Trophoblast cell (in vitro differentiated cells and primary cell): ENCODE measurements around the gene MPI. TPM values are rescaled to one million over a fixed set of nuclear protein-coding genes. Genes with fewer than 3 reads are reported as not detected.

Experiments used
- DNase-seq, 2 donors: peaks; one replicate each; pipeline ENCODE4 v3.0.0-alpha.2; 2016
- H2AFZ ChIP-seq: 2 replicates; pipeline ENCODE4 v1.6.1; 2013; ENCODE audit warnings: low read length, moderate library complexity, mild to moderate bottlenecking; ENCODE audit not compliant: insufficient read depth, poor library complexity
- H2AK5ac ChIP-seq: 2 replicates; pipeline ENCODE4 v1.6.1; 2013; ENCODE audit warnings: mild to moderate bottlenecking, low read length
- H2BK120ac ChIP-seq: 2 replicates; pipeline ENCODE4 v1.6.1; 2013; ENCODE audit warnings: low read length, mild to moderate bottlenecking, moderate library complexity; ENCODE audit not compliant: insufficient read depth, poor library complexity
- H2BK12ac ChIP-seq: 2 replicates; pipeline ENCODE4 v1.6.1; 2013; ENCODE audit warnings: mild to moderate bottlenecking, low read length, moderate library complexity
- H2BK5ac ChIP-seq: 2 replicates; pipeline ENCODE4 v1.6.1; 2013; ENCODE audit warnings: low read length, low read depth, moderate library complexity, mild to moderate bottlenecking; ENCODE audit not compliant: poor library complexity
- H3K14ac ChIP-seq: 2 replicates; pipeline ENCODE4 v1.6.1; 2013; ENCODE audit warnings: mild to moderate bottlenecking, low read length
- H3K18ac ChIP-seq: 2 replicates; pipeline ENCODE4 v1.6.1; 2013; ENCODE audit warnings: mild to moderate bottlenecking, low read length
- H3K23ac ChIP-seq: 2 replicates; pipeline ENCODE4 v1.6.1; 2013; ENCODE audit warnings: low read length
- H3K27ac ChIP-seq: 2 replicates; pipeline ENCODE4 v1.5.1; 2013; ENCODE audit warnings: low read depth, mild to moderate bottlenecking, inconsistent platforms, low read length, moderate library complexity
- H3K27me3 ChIP-seq: 2 replicates; pipeline ENCODE4 v1.6.1; 2013; ENCODE audit warnings: inconsistent platforms, mild to moderate bottlenecking, low read length, moderate library complexity; ENCODE audit not compliant: insufficient read depth
- H3K36me3 ChIP-seq, 2 experiments: 1 replicate in 1 of 2; 2 replicates in 1 of 2; pipeline ENCODE4 v1.6.1; 2013; ENCODE audit warnings: low read length in 2 of 2, mild to moderate bottlenecking in 2 of 2, moderate library complexity in 1 of 2; ENCODE audit not compliant: insufficient read depth in 2 of 2, control insufficient read depth in 1 of 2
- H3K4ac ChIP-seq: 2 replicates; pipeline ENCODE4 v1.6.1; 2013; ENCODE audit warnings: low read depth, mild to moderate bottlenecking, low read length, moderate library complexity
- H3K4me1 ChIP-seq, 2 experiments: 1 replicate in 1 of 2; 2 replicates in 1 of 2; pipeline ENCODE4 v1.6.1; 2013; ENCODE audit warnings: low read length in 2 of 2, mild to moderate bottlenecking in 2 of 2, moderate library complexity in 1 of 2; ENCODE audit not compliant: insufficient read depth in 2 of 2, control insufficient read depth in 1 of 2
- H3K4me2 ChIP-seq: 2 replicates; pipeline ENCODE4 v1.6.1; 2013; ENCODE audit warnings: inconsistent platforms, mild to moderate bottlenecking, low read length, moderate library complexity
- H3K4me3 ChIP-seq: 2 replicates; pipeline ENCODE4 v1.5.1; 2013; ENCODE audit warnings: mild to moderate bottlenecking, low read depth, low read length, inconsistent platforms
- H3K79me1 ChIP-seq: one replicate; pipeline ENCODE4 v1.6.1; 2013; ENCODE audit warnings: low read length
- H3K79me2 ChIP-seq: 2 replicates; pipeline ENCODE4 v1.6.1; 2013; ENCODE audit warnings: low read length, mild to moderate bottlenecking; ENCODE audit not compliant: control insufficient read depth, insufficient read depth, poor library complexity
- H3K9ac ChIP-seq: 2 replicates; pipeline ENCODE4 v1.6.1; 2013; ENCODE audit warnings: mild to moderate bottlenecking, low read length
- H3K9me3 ChIP-seq: 2 replicates; pipeline ENCODE4 v1.6.1; 2013; ENCODE audit warnings: low read depth, mild to moderate bottlenecking, control low read depth, inconsistent platforms, low read length; ENCODE audit not compliant: insufficient read depth
- H4K12ac ChIP-seq: 2 replicates; pipeline ENCODE4 v1.6.1; 2013; ENCODE audit warnings: low read depth, mild to moderate bottlenecking, low read length, moderate library complexity
- H4K8ac ChIP-seq: 2 replicates; pipeline ENCODE4 v1.6.1; 2013; ENCODE audit warnings: low read depth, mild to moderate bottlenecking, low read length, moderate library complexity
- H4K91ac ChIP-seq: one replicate; pipeline ENCODE4 v1.6.1; 2013; ENCODE audit warnings: low read depth, mild to moderate bottlenecking, low read length, moderate library complexity
- WGBS: extraction: QIAGEN DNeasy Blood & Tissue Kit; methylation state at CpG from one replicate; pipeline ENCODE4 v1.1.7; 2013; ENCODE audit warnings: missing lambda C conversion rate; ENCODE audit not compliant: insufficient read length, insufficient coverage; ENCODE audit errors: extremely low coverage; 5-methylcytosine and 5-hydroxymethylcytosine counted together
- polyA plus RNA-seq: library from polyadenylated mRNA; stranded (reverse); fragments of 200-250 nt; gene quantifications from 2 replicates; pipeline ENCODE4 v1.2.3, GENCODE V29; 2013

Gene MPI
- polyA plus RNA-seq, result 18.5 and 19.3 TPM in 2 replicates

GRCh38 chr15:74889883-74890664 is at the start of gene MPI:
Gene MPI (plus strand): TSS chr15:74890042. CDS start chr15:74890074, 32 bp downstream.
- H3K9ac ChIP-seq, result peak within 1 kb of the TSS; percentile 92
- peak within 1 kb of the TSS; percentile 51 for H2AK5ac ChIP-seq
- H2AFZ ChIP-seq, result peak within 1 kb of the TSS; percentile 94
- H3K23ac ChIP-seq, result no peak within 1 kb of the TSS
- peak within 1 kb of the TSS; percentile 94 for H3K14ac ChIP-seq
- H3K4me3 ChIP-seq, result peak within 1 kb of the TSS; percentile 88
- peak within 1 kb of the TSS; percentile 59 for H2BK5ac ChIP-seq
- H4K12ac ChIP-seq, result peak within 1 kb of the TSS; percentile 92
- peaks cover 19 to 23% of the 10 kb centered on the region in 2 experiments for H3K36me3 ChIP-seq
- H3K4me1 ChIP-seq, result peaks cover 7 to 11% of the 10 kb centered on the region in 2 experiments
- H4K8ac ChIP-seq, result peak within 1 kb of the TSS; percentile 96
- H3K4me2 ChIP-seq, result peak within 1 kb of the TSS; percentile 89
- peak within 1 kb of the TSS; percentile 49 for H3K4ac ChIP-seq
- peak within 1 kb of the TSS; percentile 74 for H2BK120ac ChIP-seq
- peak; percentile 92 for DNase-seq
- H3K18ac ChIP-seq, result peak within 1 kb of the TSS; percentile 92
- WGBS, result no CpG with 5 or more reads among the region's 47 CpGs
- peak within 1 kb of the TSS; percentile 86 for H4K91ac ChIP-seq
- H3K79me1 ChIP-seq, result peaks cover 5% of the 10 kb centered on the region
- no peaks in the 10 kb centered on the region for H3K27me3 ChIP-seq
- H3K27ac ChIP-seq, result peak within 1 kb of the TSS; percentile 34
- peak within 1 kb of the TSS; percentile 5 for H2BK12ac ChIP-seq
- H3K79me2 ChIP-seq, result peaks cover 5% of the 10 kb centered on the region
- no peaks in the 10 kb centered on the region for H3K9me3 ChIP-seq

GRCh38 chr15:74840851-74841775 is 48.7 kb upstream of the MPI start:
- H3K14ac ChIP-seq, result no peak overlapping the region
- no peak overlapping the region for H2BK12ac ChIP-seq
- H3K4ac ChIP-seq, result no peak overlapping the region
- H3K9me3 ChIP-seq, result no peaks in the 10 kb centered on the region
- peaks cover 3% of the 10 kb centered on the region for H3K79me2 ChIP-seq
- H3K4me1 ChIP-seq, result peaks cover 11 to 12% of the 10 kb centered on the region in 2 experiments
- no peak for DNase-seq
- H2BK120ac ChIP-seq, result no peak overlapping the region
- H3K4me3 ChIP-seq, result no peak overlapping the region
- no peak overlapping the region for H3K23ac ChIP-seq
- no peak overlapping the region for H3K27ac ChIP-seq
- H2BK5ac ChIP-seq, result no peak overlapping the region
- no peaks in the 10 kb centered on the region for H3K27me3 ChIP-seq
- peaks cover 6% of the 10 kb centered on the region for H3K79me1 ChIP-seq
- WGBS, result no CpG with 5 or more reads among the region's 9 CpGs
- H3K4me2 ChIP-seq, result no peak overlapping the region
- H2AFZ ChIP-seq, result no peak overlapping the region
- peaks cover 9 to 14% of the 10 kb centered on the region in 2 experiments for H3K36me3 ChIP-seq
- no peak overlapping the region for H4K12ac ChIP-seq
- no peak overlapping the region for H3K18ac ChIP-seq
- H2AK5ac ChIP-seq, result no peak overlapping the region
- no peak overlapping the region for H4K8ac ChIP-seq
- no peak overlapping the region for H4K91ac ChIP-seq
- H3K9ac ChIP-seq, result no peak overlapping the region

- peaks cover 6% of the 10 kb centered on the region for H3K79me1 ChIP-seq
- H4K8ac ChIP-seq, result peak overlapping the region; percentile 26
- no peak overlapping the region for H2AFZ ChIP-seq
- DNase-seq, result no peak
- H3K4ac ChIP-seq, result no peak overlapping the region
- peaks cover 11 to 12% of the 10 kb centered on the region in 2 experiments for H3K4me1 ChIP-seq
- H3K27ac ChIP-seq, result peak overlapping the region; percentile 5
- H3K79me2 ChIP-seq, result peaks cover 3% of the 10 kb centered on the region
- no CpG with 5 or more reads among the region's 14 CpGs for WGBS
- H3K4me2 ChIP-seq, result peak overlapping the region; percentile 95
- no peak overlapping the region for H3K23ac ChIP-seq
- H3K4me3 ChIP-seq, result no peak overlapping the region
- H3K14ac ChIP-seq, result no peak overlapping the region
- H3K36me3 ChIP-seq, result peaks cover 9 to 16% of the 10 kb centered on the region in 2 experiments
- H2BK120ac ChIP-seq, result no peak overlapping the region
- H4K91ac ChIP-seq, result no peak overlapping the region
- H2BK5ac ChIP-seq, result no peak overlapping the region
- no peak overlapping the region for H4K12ac ChIP-seq
- no peak overlapping the region for H2AK5ac ChIP-seq
- no peaks in the 10 kb centered on the region for H3K27me3 ChIP-seq
- H3K9me3 ChIP-seq, result no peaks in the 10 kb centered on the region
- no peak overlapping the region for H2BK12ac ChIP-seq
- no peak overlapping the region for H3K9ac ChIP-seq
- no peak overlapping the region for H3K18ac ChIP-seq
Observed at GRCh38 chr15:74841891-74842373, 47.9 kb upstream of the MPI start.
